ENCODE results near the gene TMC5.
A peak's percentile ranks its signal among the peaks of the same experiment; 100 is the strongest.
"Not testable (repeated sequence)": the region's sequence is repeated elsewhere in the genome, so short reads cannot be mapped to it uniquely, and the experiment has no call there.

Gene TMC5

GRCh38 chr16:19513377-19514053, 95.8 kb downstream of the TMC5 start:
- DNase-seq: no peak

DNA sequence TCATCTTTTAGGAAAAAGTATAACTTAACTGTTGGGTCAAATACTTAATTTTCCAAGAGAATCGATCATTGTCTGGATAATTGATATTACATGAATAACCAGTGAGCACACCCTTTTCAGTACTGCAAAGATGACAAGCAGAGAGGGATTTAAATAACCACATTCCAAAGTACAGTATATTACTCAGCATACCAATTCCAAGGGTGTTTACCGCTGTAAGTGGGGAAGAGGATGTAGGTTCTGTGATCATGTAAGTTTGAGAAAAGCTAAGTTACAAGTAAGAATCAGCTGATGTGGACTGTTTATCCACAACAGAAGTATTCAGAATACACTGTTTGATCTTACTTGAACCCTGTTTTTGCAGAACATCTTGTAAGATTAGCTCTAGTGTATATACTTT, 98.1 kb downstream of the TMC5 start:
- DNase-seq: no peak

- DNase-seq: no peak
Measured at GRCh38 chr16:19517424-19518089, 99.9 kb downstream of the TMC5 start.

DNA sequence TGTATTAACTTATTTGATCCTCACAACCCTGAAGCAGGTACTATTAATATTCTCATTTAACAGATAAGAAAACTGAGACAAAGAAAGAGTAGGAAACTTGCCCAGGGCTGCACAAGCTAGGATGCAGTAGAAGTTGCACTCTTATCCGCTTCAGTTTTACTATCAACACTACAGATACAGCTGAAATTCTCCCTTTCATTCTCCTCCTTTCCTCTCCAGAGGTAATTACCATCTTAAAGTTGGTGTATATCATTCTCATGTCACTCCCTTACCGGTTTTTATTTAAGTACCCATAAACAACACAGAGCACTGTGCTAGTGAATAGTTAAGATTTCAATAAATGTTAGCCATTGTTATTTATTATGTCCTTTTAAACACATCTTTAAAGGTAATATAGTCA, 100.7 kb downstream of the TMC5 start:
- no peak for DNase-seq

DNA sequence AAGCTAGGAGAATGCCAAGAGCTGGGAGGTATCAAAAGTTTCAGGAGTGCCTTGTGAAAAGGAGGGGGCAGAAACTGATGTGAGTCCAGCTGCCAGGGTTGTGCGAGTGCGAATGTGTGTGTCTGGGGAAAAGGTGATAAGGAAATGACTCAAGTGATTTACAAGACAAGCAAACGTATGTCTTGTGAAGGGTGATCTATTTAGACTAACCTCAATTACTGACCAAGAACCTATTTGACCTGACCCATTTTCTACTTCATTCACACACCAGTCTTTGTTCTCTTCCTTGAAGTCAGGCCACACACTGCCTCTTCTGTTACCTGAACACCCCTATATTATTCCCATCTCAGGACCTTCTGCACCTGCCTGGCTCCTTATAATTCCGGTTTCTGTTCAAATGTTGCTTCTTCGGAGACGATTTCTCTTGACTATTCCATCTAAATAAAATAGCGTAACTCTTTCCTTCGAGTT, 103.2 kb downstream of the TMC5 start:
- peak; percentile 18 to 29 for DNase-seq

GRCh38 chr16:19521471-19522396, 104.1 kb downstream of the TMC5 start, which contains the start of gene GDE1:
TSS of gene GDE1 (minus strand) at chr16:19522098. CDS start at chr16:19521964, 134 bp downstream.
- DNase-seq: peak; percentile 96 to 97

- no peak for DNase-seq
Measured at GRCh38 chr16:19522397-19522732, 104.7 kb downstream of the TMC5 start.

DNA sequence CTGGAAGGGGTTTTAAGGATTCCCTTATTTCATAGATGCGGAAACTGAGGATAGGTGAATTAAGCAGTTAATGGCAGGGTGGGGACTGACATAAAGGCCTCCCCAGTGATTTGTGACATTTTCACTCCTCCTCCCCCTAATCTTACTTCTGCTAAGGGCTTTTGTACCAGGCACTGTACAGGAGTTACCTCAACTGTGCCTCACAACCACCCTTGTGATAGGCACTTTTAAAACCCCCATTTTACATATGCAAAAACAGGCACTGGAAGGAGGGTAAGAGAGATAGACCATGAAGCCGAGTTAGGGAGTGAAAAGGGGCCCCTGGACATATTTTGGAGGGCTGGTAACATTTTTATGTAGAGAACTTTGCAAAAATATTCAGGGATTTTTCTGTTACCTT, 105.1 kb downstream of the TMC5 start:
- DNase-seq: no peak

DNA sequence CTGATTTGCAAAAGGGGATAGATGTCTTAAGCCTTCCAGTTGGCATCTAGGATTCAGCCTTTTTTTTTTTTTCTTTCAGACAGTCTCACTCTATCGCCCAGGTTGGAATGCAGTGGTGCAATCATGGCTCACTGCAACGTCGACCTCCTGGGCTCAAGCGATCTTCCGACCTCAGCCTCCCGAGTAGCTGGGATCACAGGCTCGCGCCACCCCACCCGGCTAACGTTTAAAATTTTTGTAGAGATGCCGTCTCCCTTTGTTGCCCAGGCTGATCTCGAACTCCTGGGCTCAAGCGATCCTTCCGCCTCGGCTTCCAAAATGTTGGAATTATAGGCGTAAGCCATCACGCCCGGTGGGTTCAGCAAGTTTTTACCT, 105.5 kb downstream of the TMC5 start:
- no peak for DNase-seq

- DNase-seq: peak; percentile 95 to 96
Measured at GRCh38 chr16:19523559-19524355, 106.1 kb downstream of the TMC5 start, which contains the start of gene CCP110. TSS of gene CCP110 (plus strand) at chr16:19523942. CDS start at chr16:19527882, 3,940 bp downstream.

DNA sequence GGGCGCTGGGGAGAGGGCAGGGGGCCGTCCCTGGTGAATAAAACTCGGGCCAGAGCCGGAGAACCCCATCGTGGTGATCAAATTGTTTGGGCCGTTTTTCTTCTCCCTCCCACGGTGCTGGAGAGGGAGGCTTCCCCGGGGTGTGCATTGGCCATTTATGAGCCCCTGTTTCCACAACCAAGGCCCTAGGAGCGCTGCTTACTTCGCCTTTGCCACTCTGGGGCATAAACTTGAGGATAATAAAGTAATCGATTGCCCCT, 106.6 kb downstream of the TMC5 start:
- DNase-seq: no peak

GRCh38 chr16:19524616-19525384, 107.1 kb downstream of the TMC5 start:
- DNase-seq: no peak

GRCh38 chr16:19525385-19525723, 107.7 kb downstream of the TMC5 start:
- DNase-seq: no peak

- no peak for DNase-seq
Measured at GRCh38 chr16:19527161-19527560, 109.5 kb downstream of the TMC5 start.

- DNase-seq: no peak
Measured at GRCh38 chr16:19528666-19529065, 111.0 kb downstream of the TMC5 start.

DNA sequence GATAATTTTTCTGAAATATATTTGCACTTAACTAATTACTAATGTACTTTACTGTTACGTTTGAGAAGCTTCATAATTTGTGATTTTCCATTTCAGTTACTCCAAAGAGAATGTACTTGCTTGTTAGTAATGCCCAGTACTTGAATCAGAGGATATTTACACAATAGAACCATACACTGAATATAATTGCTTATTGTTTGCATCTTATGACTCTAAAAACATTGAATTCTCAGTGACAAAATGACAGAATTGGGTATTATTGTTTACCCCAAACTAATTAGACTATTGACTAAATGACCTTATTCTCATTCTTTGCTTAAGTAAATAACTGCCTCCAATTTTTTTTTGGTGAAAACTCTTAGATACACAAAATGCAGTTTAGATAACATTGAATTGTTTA, 114.9 kb downstream of the TMC5 start:
- no peak for DNase-seq

DNA sequence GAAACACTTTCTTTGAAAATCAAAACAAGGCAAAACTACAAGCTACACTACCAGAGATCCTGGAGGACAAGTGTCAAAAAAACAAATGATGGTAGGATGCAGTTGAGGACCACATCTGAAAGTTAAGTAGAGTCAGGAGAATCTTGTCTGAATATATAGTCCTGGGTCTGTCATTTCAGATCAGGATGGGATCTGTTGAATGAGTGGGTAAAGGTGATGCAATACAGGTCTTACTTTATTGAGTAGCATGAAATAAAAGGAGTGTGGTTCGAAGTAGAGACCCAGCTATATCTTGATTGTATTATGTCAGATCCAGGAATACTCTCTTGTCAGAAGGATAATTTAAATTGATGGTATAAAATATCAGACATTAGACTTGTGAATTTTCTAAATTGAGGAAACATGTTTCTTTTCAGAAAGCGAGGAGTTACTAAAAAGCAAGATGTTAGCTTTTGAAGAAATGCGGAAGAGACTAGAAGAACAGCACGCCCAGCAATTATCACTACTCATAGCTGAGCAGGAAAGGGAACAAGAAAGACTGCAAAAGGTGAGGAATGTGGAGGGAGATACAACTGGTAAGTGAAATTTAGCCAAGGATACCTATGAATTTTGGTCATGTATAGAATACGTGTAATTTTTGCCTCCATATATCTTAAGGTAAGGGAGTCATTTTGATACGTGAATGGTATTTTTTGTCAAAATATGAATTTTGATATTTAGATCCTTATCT, 122.7 kb downstream of the TMC5 start:
- no peak for DNase-seq

- DNase-seq: no peak
Measured at GRCh38 chr16:19542138-19542821, 124.6 kb downstream of the TMC5 start.

GRCh38 chr16:19543278-19543996, 125.8 kb downstream of the TMC5 start:
- DNase-seq: not testable (repeated sequence)

DNA sequence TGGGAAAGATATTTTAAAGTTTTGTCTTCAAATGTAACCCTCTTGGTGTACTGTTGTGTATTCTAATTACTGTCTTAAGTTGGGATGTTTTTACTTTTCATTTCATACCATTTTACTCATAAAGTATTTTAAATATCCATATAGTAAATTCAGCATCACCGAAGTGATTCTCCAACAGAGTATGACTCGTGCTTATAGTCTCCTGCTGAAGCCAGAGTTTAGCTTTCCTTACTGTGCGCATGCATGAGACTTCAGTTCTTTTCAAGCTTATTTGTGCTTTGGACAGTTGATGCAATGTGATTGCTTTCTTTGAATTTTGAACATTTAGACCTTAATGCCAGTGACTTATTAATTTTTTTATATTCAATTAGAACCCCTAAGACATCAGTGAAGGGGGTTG, 130.5 kb downstream of the TMC5 start:
- no peak for DNase-seq

Data from stimulated activated CD4-positive, alpha-beta T cell treated with anti-CD3 and anti-CD28 coated beads, Interleukin-2, amount 100 ng/mL, for 24 hours (primary cell).